H1 (cell line): ENCODE data around the gene PHC1. TPM values are rescaled to one million over a fixed set of nuclear protein-coding genes. Genes with fewer than 3 reads are reported as not detected.

ENCODE experiments used
- CTCF ChIA-PET: fragments of 300-600 bp; sonication (Branson Sonifier 250); formaldehyde crosslinking; loops from one replicate; lab custom pipeline; 2021; ENCODE audit not compliant: partially characterized antibody; lab: Charles Lee
- POLR2A ChIA-PET: fragments of 300-600 bp; sonication (Branson Sonifier 250); formaldehyde crosslinking; loops from one replicate; lab custom pipeline; 2021; ENCODE audit warnings: inconsistent platforms; ENCODE audit not compliant: partially characterized antibody; lab: Charles Lee
- DNase-seq, 2 experiments: peaks; one replicate each; pipeline versions ENCODE4 v3.0.0 to v3.0.0-alpha.2; 2010 to 2022; ENCODE audit warnings: low spot score in 2 of 2, low read depth in 1 of 2, mixed read lengths in 1 of 2
- FAIRE-seq: peaks from 2 replicates; lab custom pipeline; 2011; peaks lifted over from hg19 to GRCh38; lab: Jason Lieb, UNC
- H2AFZ ChIP-seq: 2 replicates; pipeline ENCODE4 v1.8.1; 2012; ENCODE audit warnings: low read length, inconsistent platforms
- H2AK5ac ChIP-seq: 2 replicates; pipeline ENCODE4 v1.6.1; 2013; ENCODE audit warnings: low read depth, low read length
- H2BK120ac ChIP-seq: replicated peaks from 2 replicates; pipeline ENCODE3; 2013; ENCODE audit warnings: low read depth, low read length, inconsistent platforms
- H2BK12ac ChIP-seq: 2 replicates; pipeline ENCODE4 v1.6.1; 2013; ENCODE audit warnings: low read depth, low read length
- H2BK15ac ChIP-seq: 2 replicates; pipeline ENCODE4 v1.6.1; 2013; ENCODE audit warnings: low read length
- H2BK20ac ChIP-seq: 2 replicates; pipeline ENCODE4 v1.6.1; 2013; ENCODE audit warnings: low read length
- H2BK5ac ChIP-seq: 2 replicates; pipeline ENCODE4 v1.6.1; 2013; ENCODE audit warnings: low read depth, low read length
- H3K14ac ChIP-seq: 2 replicates; pipeline ENCODE4 v1.6.1; 2013; ENCODE audit warnings: inconsistent platforms; ENCODE audit not compliant: insufficient read length
- H3K18ac ChIP-seq: 2 replicates; pipeline ENCODE4 v1.6.1; 2013; ENCODE audit warnings: low read length; ENCODE audit errors: extremely low read depth
- H3K23ac ChIP-seq: 2 replicates; pipeline ENCODE4 v1.6.1; 2013; ENCODE audit warnings: inconsistent platforms; ENCODE audit not compliant: insufficient read length
- H3K23me2 ChIP-seq: 2 replicates; pipeline ENCODE4 v1.6.1; 2013; ENCODE audit warnings: low read depth, low read length
- H3K27ac ChIP-seq: 2 replicates; pipeline ENCODE4 v1.6.1; 2011; ENCODE audit warnings: low read depth, low read length, inconsistent platforms
- H3K27me3 ChIP-seq, 4 experiments: replicated peaks in 1 of 4; 1 replicate in 1 of 4; 2 replicates in 3 of 4; pipeline versions ENCODE4 v1.6.1 to v1.8.1; 2011 to 2013; ENCODE audit warnings: low read length in 3 of 4, mild to moderate bottlenecking in 3 of 4, inconsistent platforms in 2 of 4, mixed read lengths in 2 of 4, moderate library complexity in 1 of 4; ENCODE audit not compliant: control insufficient read depth in 3 of 4, insufficient read depth in 3 of 4; ENCODE audit errors: extremely low read depth in 1 of 4
- H3K36me3 ChIP-seq, 4 experiments: 2 replicates each; pipeline versions ENCODE4 v1.6.1 to v1.8.1; 2011 to 2013; ENCODE audit warnings: mild to moderate bottlenecking in 4 of 4, low read length in 3 of 4, moderate library complexity in 2 of 4, control low read depth in 1 of 4, inconsistent platforms in 1 of 4; ENCODE audit not compliant: insufficient read depth in 4 of 4, control insufficient read depth in 2 of 4
- H3K4ac ChIP-seq: replicated peaks from 2 replicates; pipeline ENCODE3; 2013; ENCODE audit warnings: low read length, low read depth, mixed read lengths, inconsistent platforms; ENCODE audit not compliant: insufficient read length
- H3K4me1 ChIP-seq, 4 experiments: replicated peaks in 1 of 4; 1 replicate in 1 of 4; 2 replicates in 3 of 4; pipeline versions ENCODE4 v1.6.1 to v1.8.1; 2011 to 2013; ENCODE audit warnings: low read length in 3 of 4, inconsistent platforms in 2 of 4, mixed read lengths in 1 of 4; ENCODE audit not compliant: insufficient read depth in 4 of 4, control insufficient read depth in 3 of 4
- H3K4me2 ChIP-seq, 2 experiments: 2 replicates each; pipeline versions ENCODE4 v1.6.1 to v1.8.1; 2011 to 2013; ENCODE audit warnings: low read depth in 2 of 2, low read length in 2 of 2, control low read depth in 1 of 2, inconsistent platforms in 1 of 2, mild to moderate bottlenecking in 1 of 2; ENCODE audit not compliant: insufficient read depth in 1 of 2
- H3K4me3 ChIP-seq, 4 experiments: fragments of 200-600, 300-600 bp in 1 of 4; sonication (generic), shearing (Covaris generic), sonication (Bioruptor Twin) in 1 of 4; 2 replicates each; pipeline versions ENCODE4 v1.5.1 to v1.8.1; 2011 to 2016; ENCODE audit warnings: low read length in 4 of 4, low read depth in 3 of 4, control low read depth in 2 of 4, inconsistent platforms in 2 of 4, mild to moderate bottlenecking in 2 of 4, mixed read lengths in 1 of 4, moderate library complexity in 1 of 4; ENCODE audit not compliant: insufficient read depth in 2 of 4; ENCODE audit errors: extremely low read depth in 1 of 4
- H3K56ac ChIP-seq: replicated peaks from 2 replicates; pipeline ENCODE3; 2013; ENCODE audit warnings: low read depth, mild to moderate bottlenecking, mixed read lengths, low read length, inconsistent platforms; ENCODE audit not compliant: insufficient read length
- H3K79me1 ChIP-seq: 2 replicates; pipeline ENCODE4 v1.6.1; 2013; ENCODE audit warnings: low read depth, low read length, control low read depth
- H3K79me2 ChIP-seq, 2 experiments: 2 replicates each; pipeline versions ENCODE4 v1.6.1 to v1.8.1; 2012 to 2013; ENCODE audit warnings: low read length in 2 of 2, mild to moderate bottlenecking in 2 of 2, inconsistent platforms in 1 of 2; ENCODE audit not compliant: insufficient read depth in 2 of 2, control insufficient read depth in 1 of 2
- H3K9ac ChIP-seq, 4 experiments: replicated peaks in 1 of 4; 1 replicate in 1 of 4; 2 replicates in 3 of 4; pipeline versions ENCODE4 v1.6.1 to v1.8.1; 2011 to 2013; ENCODE audit warnings: low read depth in 3 of 4, low read length in 3 of 4, control low read depth in 2 of 4, mild to moderate bottlenecking in 2 of 4, moderate library complexity in 2 of 4, inconsistent platforms in 1 of 4; ENCODE audit errors: extremely low read depth in 1 of 4
- H3K9me3 ChIP-seq, 2 experiments: 2 replicates each; pipeline versions ENCODE4 v1.6.1 to v1.8.1; 2012 to 2013; ENCODE audit warnings: mild to moderate bottlenecking in 2 of 2, moderate library complexity in 2 of 2, control low read depth in 1 of 2, inconsistent platforms in 1 of 2, low read depth in 1 of 2, low read length in 1 of 2, mixed read lengths in 1 of 2; ENCODE audit not compliant: insufficient read depth in 2 of 2
- H4K20me1 ChIP-seq, 2 experiments: replicated peaks in 1 of 2; 2 replicates each; pipeline versions ENCODE3 to v1.8.1; 2011 to 2013; ENCODE audit warnings: inconsistent platforms in 2 of 2, low read length in 2 of 2, mild to moderate bottlenecking in 1 of 2; ENCODE audit not compliant: insufficient read depth in 2 of 2, control insufficient read depth in 1 of 2
- H4K5ac ChIP-seq: 2 replicates; pipeline ENCODE4 v1.6.1; 2013; ENCODE audit warnings: low read length, low read depth, mixed read lengths, inconsistent platforms; ENCODE audit not compliant: insufficient read length
- H4K8ac ChIP-seq: 2 replicates; pipeline ENCODE4 v1.8.0; 2013; ENCODE audit warnings: mild to moderate bottlenecking, moderate library complexity, low read length, inconsistent platforms; ENCODE audit not compliant: insufficient read depth; ENCODE audit errors: extremely low read depth
- H4K91ac ChIP-seq: replicated peaks from 2 replicates; pipeline ENCODE3; 2013; ENCODE audit warnings: low read length, mixed read lengths, inconsistent platforms; ENCODE audit not compliant: insufficient read length
- BRCA1 ChIP-seq: IDR thresholded peaks from 2 replicates; pipeline ENCODE4 v1.6.1; 2012; ENCODE audit warnings: low read depth, low read length, improper control_type of control experiment
- CBX8 ChIP-seq: fragments of 300-800, 300-1000 bp; sonication (generic); IDR thresholded peaks from 2 replicates; pipeline ENCODE4 v1.7.1; 2016; ENCODE audit warnings: low read depth, low read length, borderline replicate concordance
- CEBPB ChIP-seq: IDR thresholded peaks from 2 replicates; pipeline ENCODE4 v1.6.1; 2012; ENCODE audit warnings: low read depth, low read length
- EP300 ChIP-seq, 2 experiments: IDR thresholded peaks; 1 replicate in 1 of 2; 2 replicates in 1 of 2; pipeline ENCODE4 v1.6.1; 2011 to 2012; ENCODE audit warnings: low read depth in 2 of 2, low read length in 2 of 2, mild to moderate bottlenecking in 2 of 2, borderline replicate concordance in 1 of 2, inconsistent platforms in 1 of 2, moderate library complexity in 1 of 2
- KDM5A ChIP-seq: fragments of 200-600 bp; IDR thresholded peaks from 2 replicates; pipeline ENCODE4 v1.7.1; 2012; ENCODE audit warnings: mild to moderate bottlenecking, low read length, inconsistent platforms, mixed read lengths
- NANOG ChIP-seq: IDR thresholded peaks from 2 replicates; pipeline ENCODE4 v1.6.1; 2011; ENCODE audit warnings: low read length, low read depth, mild to moderate bottlenecking, inconsistent platforms; ENCODE audit not compliant: insufficient read depth, poor library complexity, severe bottlenecking
- SAP30 ChIP-seq: fragments of 300-600 bp; sonication (generic); IDR thresholded peaks from 2 replicates; pipeline ENCODE4 v1.7.1; 2012; ENCODE audit warnings: low read length, moderate library complexity, mild to moderate bottlenecking, inconsistent platforms; ENCODE audit not compliant: insufficient read depth, insufficient replicate concordance
- SIN3A ChIP-seq, 2 experiments: IDR thresholded peaks in 1 of 2; conservative IDR thresholded peaks in 1 of 2; 2 replicates each; pipeline ENCODE4 v1.6.1; 2011 to 2012; ENCODE audit warnings: low read length in 2 of 2, improper control_type of control experiment in 1 of 2, low read depth in 1 of 2, mild to moderate bottlenecking in 1 of 2
- TEAD4 ChIP-seq: IDR thresholded peaks from 2 replicates; pipeline ENCODE4 v1.6.1; 2012; ENCODE audit warnings: low read depth, low read length, inconsistent platforms, mixed read lengths
- YY1 ChIP-seq: IDR thresholded peaks from 2 replicates; pipeline ENCODE4 v1.6.1; 2011; ENCODE audit warnings: low read depth, mild to moderate bottlenecking, low read length
- ZNF274 ChIP-seq: IDR thresholded peaks from 2 replicates; pipeline ENCODE4 v1.7.0; 2012; ENCODE audit warnings: low read length, borderline replicate concordance; ENCODE audit errors: extremely low read depth
- WGBS, 2 experiments: shearing (Covaris generic) in 1 of 2; methylation state at CpG; one replicate each; pipeline versions ENCODE4 v1.1.6 to v1.1.7; 2013 to 2015; ENCODE audit warnings: low lambda C conversion rate in 2 of 2, mixed read lengths in 2 of 2, inconsistent platforms in 1 of 2, low coverage in 1 of 2, missing lambda C conversion rate in 1 of 2; ENCODE audit not compliant: insufficient replicate concordance in 2 of 2, insufficient coverage in 1 of 2, insufficient read length in 1 of 2; ENCODE audit errors: extremely low coverage in 1 of 2, missing lambda C conversion rate in 1 of 2; 5-methylcytosine and 5-hydroxymethylcytosine counted together
- polyA plus RNA-seq, 7 experiments: library from polyadenylated mRNA; depleted of rRNA in 3 of 7; stranded (reverse) in 5 of 7; unstranded in 2 of 7; fragments of >200 nt in 5 of 7; fragments of 200-250 nt in 2 of 7; gene quantifications; 1 replicate in 5 of 7; 2 replicates in 1 of 7; 4 replicates in 1 of 7; pipeline versions ENCODE4 v1.2.1 to v1.2.3, GENCODE V29; 2011 to 2013; ENCODE audit warnings: missing spikeins in 2 of 7, mixed read lengths in 2 of 7
- total RNA-seq: library from RNA; stranded (reverse); fragmentation: NEBNext Ultra II Directional; extraction: Animal tissue kit (Norgen Biotek cat#: 25700); gene quantifications from 2 replicates; pipeline ENCODE4 v1.2.1, GENCODE V29; 2021

Gene PHC1
- total and polyA plus RNA-seq, 2 of the 8 experiments (the other 6 are each of a cell fraction or from before 2014, with no cell fraction given), result 934 to 1,655 TPM

DNA sequence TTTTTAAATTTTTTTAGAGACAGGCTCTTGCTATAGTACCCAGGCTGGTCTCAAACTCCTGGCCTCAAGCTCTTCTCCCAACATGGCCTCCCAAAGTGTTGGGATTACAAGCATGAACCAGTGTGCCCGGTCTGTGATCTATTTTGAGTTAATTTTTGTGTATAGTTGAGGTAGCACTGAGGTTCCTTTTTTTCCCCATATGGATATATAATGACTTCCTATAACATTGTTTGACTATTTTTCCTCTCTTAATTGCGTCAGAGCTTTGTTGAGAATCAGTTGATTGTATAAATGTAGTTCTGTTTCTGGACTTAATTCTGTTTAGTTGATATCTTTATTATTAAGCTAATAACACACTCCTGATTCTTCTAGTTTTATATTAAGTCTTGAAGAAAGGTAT lies 43.8 kb downstream of the PHC1 start:
- DNase-seq (no peak), FAIRE-seq (no peak)
- H3K23ac ChIP-seq, result no peak overlapping the region
- H3K27me3 ChIP-seq, result no peaks in the 10 kb centered on the region
- no peaks in the 10 kb centered on the region for H3K79me1 ChIP-seq
- H3K4me3 ChIP-seq, result no peak overlapping the region
- ChIA-PET CTCF (interaction anchor here (0.6 to 1.3 kb wide), 2 partner anchors 93 to 677 kb away, joined by 3 to 4 read pairs; no protein-coding TSS in a partner anchor), POLR2A (interaction anchor here (1.2 to 1.3 kb wide), 2 partner anchors 8 to 19 kb away, joined by 3 read pairs; partner anchors contain the start of gene M6PR)
- H2AK5ac ChIP-seq, result no peak overlapping the region
- H3K4me2 ChIP-seq, result no peak overlapping the region
- whole genome bisulfite sequencing, 2 experiments, result 79% methylated on average over 2 of the region's 2 CpGs; no CpG with 5 or more reads in 1 of the 2 experiments
- no peak overlapping the region for H2BK12ac ChIP-seq
- H3K79me2 ChIP-seq, result no peaks in the 10 kb centered on the region
- no peak overlapping the region for H3K9ac ChIP-seq
- H3K18ac ChIP-seq, result no peak overlapping the region
- H2AFZ ChIP-seq, result no peak overlapping the region
- H3K9me3 ChIP-seq, result no peaks in the 10 kb centered on the region
- H2BK20ac ChIP-seq, result no peak overlapping the region
- H3K14ac ChIP-seq, result no peak overlapping the region
- no peak overlapping the region for H3K56ac ChIP-seq
- no peaks in the 10 kb centered on the region for H3K23me2 ChIP-seq
- H3K4ac ChIP-seq, result no peak overlapping the region
- no peak overlapping the region for H2BK15ac ChIP-seq
- H3K27ac ChIP-seq, result no peak overlapping the region
- no peaks in the 10 kb centered on the region for H4K20me1 ChIP-seq
- H4K91ac ChIP-seq, result no peak overlapping the region
- no peak overlapping the region for H4K5ac ChIP-seq
- no peak overlapping the region for H4K8ac ChIP-seq
- H2BK120ac ChIP-seq, result no peak overlapping the region
- H3K4me1 ChIP-seq, result peaks cover 0 to 3% (median 0%) of the 10 kb centered on the region in 4 experiments; a peak in 1 of 7 replicates
- H3K36me3 ChIP-seq, result peaks cover 0 to 4% (median 0%) of the 10 kb centered on the region in 4 experiments; a peak in 1 of 8 replicates
- TF ChIP-seq YY1, result no peak
- no peak for TF ChIP-seq CEBPB
- TF ChIP-seq SAP30, result no peak
- TF ChIP-seq NANOG, result no peak
- no peak for TF ChIP-seq SIN3A (conservative IDR thresholded peaks at IDR 0.05 in 1 of 2, IDR thresholded peaks at IDR 0.05 in 1 of 2; ENCODE audit: low read depth in 1 of 2, low read length in 2 of 2)
- TF ChIP-seq EP300 (IDR thresholded peaks at IDR 0.05; ENCODE audit: borderline replicate concordance in 1 of 2, low read depth in 2 of 2, low read length in 2 of 2), result no peak
- no peak for TF ChIP-seq CBX8
- no peak for TF ChIP-seq KDM5A
- no peak for TF ChIP-seq TEAD4
- no peak for TF ChIP-seq BRCA1
- TF ChIP-seq ZNF274, result no peak
- TF ChIP-seq, all 59 proteins: peak for 0
- no peak overlapping the region for H2BK5ac ChIP-seq
